ENCODE data around the gene B9D1. TPM values are rescaled to one million over a fixed set of nuclear protein-coding genes. Genes with fewer than 3 reads are reported as not detected.

The B9D1 gene
- total RNA-seq, 1 experiment from 2014 or later = 31.9 TPM

- ATAC-seq (no peak), DNase-seq (ENCODE audit: low spot score) (no peak)
- Mint-ChIP-seq H3K9me3 (no peaks in the 10 kb centered on the region), H3K4me1 (peaks cover 8% of the 10 kb centered on the region), H3K27ac (no peak overlapping the region), H3K4me3 (no peak overlapping the region), H3K36me3 (peaks cover 26% of the 10 kb centered on the region), H3K27me3 (ENCODE audit: low read depth) (no peaks in the 10 kb centered on the region)
- CTCF ChIA-PET = interaction anchor here (0.5 to 0.9 kb wide), 3 partner anchors 99 to 397 kb away, joined by 3 read pairs; no protein-coding TSS in a partner anchor
- POLR2A ChIA-PET = no interaction called here
- TF ChIP-seq TP53 (CRISPR knock-in tag; IDR thresholded peaks at IDR 0.05) = no peak
- no peak for TF ChIP-seq ZNF232 (CRISPR knock-in tag; IDR thresholded peaks at IDR 0.05)
- TF ChIP-seq, protein P1, sequence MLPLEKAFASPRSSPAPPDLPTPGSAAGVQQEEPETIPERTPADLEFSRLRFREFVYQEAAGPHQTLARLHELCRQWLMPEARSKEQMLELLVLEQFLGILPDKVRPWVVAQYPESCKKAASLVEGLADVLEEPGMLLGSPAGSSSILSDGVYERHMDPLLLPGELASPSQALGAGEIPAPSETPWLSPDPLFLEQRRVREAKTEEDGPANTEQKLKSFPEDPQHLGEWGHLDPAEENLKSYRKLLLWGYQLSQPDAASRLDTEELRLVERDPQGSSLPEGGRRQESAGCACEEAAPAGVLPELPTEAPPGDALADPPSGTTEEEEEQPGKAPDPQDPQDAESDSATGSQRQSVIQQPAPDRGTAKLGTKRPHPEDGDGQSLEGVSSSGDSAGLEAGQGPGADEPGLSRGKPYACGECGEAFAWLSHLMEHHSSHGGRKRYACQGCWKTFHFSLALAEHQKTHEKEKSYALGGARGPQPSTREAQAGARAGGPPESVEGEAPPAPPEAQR (CRISPR knock-in tag; IDR thresholded peaks at IDR 0.05) = no peak
- TF ChIP-seq NFATC4 (CRISPR knock-in tag; IDR thresholded peaks at IDR 0.05) = no peak
- TF ChIP-seq ETV6 (CRISPR knock-in tag; IDR thresholded peaks at IDR 0.05) = no peak
- TF ChIP-seq SP1 (CRISPR knock-in tag; conservative IDR thresholded peaks at IDR 0.05) = no peak
- TF ChIP-seq, protein P2, sequence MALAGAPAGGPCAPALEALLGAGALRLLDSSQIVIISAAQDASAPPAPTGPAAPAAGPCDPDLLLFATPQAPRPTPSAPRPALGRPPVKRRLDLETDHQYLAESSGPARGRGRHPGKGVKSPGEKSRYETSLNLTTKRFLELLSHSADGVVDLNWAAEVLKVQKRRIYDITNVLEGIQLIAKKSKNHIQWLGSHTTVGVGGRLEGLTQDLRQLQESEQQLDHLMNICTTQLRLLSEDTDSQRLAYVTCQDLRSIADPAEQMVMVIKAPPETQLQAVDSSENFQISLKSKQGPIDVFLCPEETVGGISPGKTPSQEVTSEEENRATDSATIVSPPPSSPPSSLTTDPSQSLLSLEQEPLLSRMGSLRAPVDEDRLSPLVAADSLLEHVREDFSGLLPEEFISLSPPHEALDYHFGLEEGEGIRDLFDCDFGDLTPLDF (CRISPR knock-in tag; IDR thresholded peaks at IDR 0.05) = no peak
- TF ChIP-seq EMX1 (CRISPR knock-in tag; IDR thresholded peaks at IDR 0.05) = no peak
- TF ChIP-seq ZNF219 (CRISPR knock-in tag; IDR thresholded peaks at IDR 0.05; ENCODE audit: borderline replicate concordance) = no peak
These were observed 5.2 kb downstream of the B9D1 start for GRCh38 chr17:19357351-19357750.

GRCh38 chr17:19354748-19355147 lies 7.8 kb downstream of the B9D1 start:
- DNase-seq (ENCODE audit: low spot score) (no peak), ATAC-seq (no peak)
- Mint-ChIP-seq H3K36me3 (peaks cover 29% of the 10 kb centered on the region), H3K27ac (no peak overlapping the region), H3K4me3 (no peak overlapping the region), H3K4me1 (no peaks in the 10 kb centered on the region), H3K27me3 (ENCODE audit: low read depth) (no peaks in the 10 kb centered on the region), H3K9me3 (no peaks in the 10 kb centered on the region)
- ChIA-PET POLR2A (no interaction called here), CTCF (interaction anchor here (0.7 to 1.5 kb wide), 2 partner anchors 16 to 293 kb away, joined by 3 to 5 read pairs; partner anchors contain the start of gene ALDH3A2)
- TF ChIP-seq, protein P3, sequence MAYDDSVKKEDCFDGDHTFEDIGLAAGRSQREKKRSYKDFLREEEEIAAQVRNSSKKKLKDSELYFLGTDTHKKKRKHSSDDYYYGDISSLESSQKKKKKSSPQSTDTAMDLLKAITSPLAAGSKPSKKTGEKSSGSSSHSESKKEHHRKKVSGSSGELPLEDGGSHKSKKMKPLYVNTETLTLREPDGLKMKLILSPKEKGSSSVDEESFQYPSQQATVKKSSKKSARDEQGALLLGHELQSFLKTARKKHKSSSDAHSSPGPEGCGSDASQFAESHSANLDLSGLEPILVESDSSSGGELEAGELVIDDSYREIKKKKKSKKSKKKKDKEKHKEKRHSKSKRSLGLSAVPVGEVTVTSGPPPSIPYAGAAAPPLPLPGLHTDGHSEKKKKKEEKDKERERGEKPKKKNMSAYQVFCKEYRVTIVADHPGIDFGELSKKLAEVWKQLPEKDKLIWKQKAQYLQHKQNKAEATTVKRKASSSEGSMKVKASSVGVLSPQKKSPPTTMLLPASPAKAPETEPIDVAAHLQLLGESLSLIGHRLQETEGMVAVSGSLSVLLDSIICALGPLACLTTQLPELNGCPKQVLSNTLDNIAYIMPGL (CRISPR knock-in tag; IDR thresholded peaks at IDR 0.05) = no peak
- TF ChIP-seq ZNF396 (CRISPR knock-in tag; IDR thresholded peaks at IDR 0.05; ENCODE audit: borderline replicate concordance) (no peak), JUN (CRISPR knock-in tag; IDR thresholded peaks at IDR 0.05) (no peak), FOXP1 (CRISPR knock-in tag; IDR thresholded peaks at IDR 0.05; ENCODE audit: borderline replicate concordance) (no peak), RORB (CRISPR knock-in tag; IDR thresholded peaks at IDR 0.05) (no peak), ZNF423 (CRISPR knock-in tag; IDR thresholded peaks at IDR 0.05) (no peak), ZNF416 (CRISPR knock-in tag; IDR thresholded peaks at IDR 0.05) (no peak), TEAD1 (CRISPR knock-in tag; IDR thresholded peaks at IDR 0.05) (no peak), SP1 (CRISPR knock-in tag; conservative IDR thresholded peaks at IDR 0.05) (no peak), TEAD4 (CRISPR knock-in tag; IDR thresholded peaks at IDR 0.05) (no peak), GRHL2 (CRISPR knock-in tag; IDR thresholded peaks at IDR 0.05; ENCODE audit: insufficient replicate concordance, severe bottlenecking) (no peak), TP53 (CRISPR knock-in tag; IDR thresholded peaks at IDR 0.05) (no peak), HMGA2 (CRISPR knock-in tag; IDR thresholded peaks at IDR 0.05) (no peak), IRF2 (CRISPR knock-in tag; IDR thresholded peaks at IDR 0.05; ENCODE audit: borderline replicate concordance, low read depth) (no peak), ATF2 (CRISPR knock-in tag; IDR thresholded peaks at IDR 0.05; ENCODE audit: borderline replicate concordance, low read depth) (no peak), ZNF138 (CRISPR knock-in tag; conservative IDR thresholded peaks at IDR 0.05) (no peak)
- TF ChIP-seq, protein P4, sequence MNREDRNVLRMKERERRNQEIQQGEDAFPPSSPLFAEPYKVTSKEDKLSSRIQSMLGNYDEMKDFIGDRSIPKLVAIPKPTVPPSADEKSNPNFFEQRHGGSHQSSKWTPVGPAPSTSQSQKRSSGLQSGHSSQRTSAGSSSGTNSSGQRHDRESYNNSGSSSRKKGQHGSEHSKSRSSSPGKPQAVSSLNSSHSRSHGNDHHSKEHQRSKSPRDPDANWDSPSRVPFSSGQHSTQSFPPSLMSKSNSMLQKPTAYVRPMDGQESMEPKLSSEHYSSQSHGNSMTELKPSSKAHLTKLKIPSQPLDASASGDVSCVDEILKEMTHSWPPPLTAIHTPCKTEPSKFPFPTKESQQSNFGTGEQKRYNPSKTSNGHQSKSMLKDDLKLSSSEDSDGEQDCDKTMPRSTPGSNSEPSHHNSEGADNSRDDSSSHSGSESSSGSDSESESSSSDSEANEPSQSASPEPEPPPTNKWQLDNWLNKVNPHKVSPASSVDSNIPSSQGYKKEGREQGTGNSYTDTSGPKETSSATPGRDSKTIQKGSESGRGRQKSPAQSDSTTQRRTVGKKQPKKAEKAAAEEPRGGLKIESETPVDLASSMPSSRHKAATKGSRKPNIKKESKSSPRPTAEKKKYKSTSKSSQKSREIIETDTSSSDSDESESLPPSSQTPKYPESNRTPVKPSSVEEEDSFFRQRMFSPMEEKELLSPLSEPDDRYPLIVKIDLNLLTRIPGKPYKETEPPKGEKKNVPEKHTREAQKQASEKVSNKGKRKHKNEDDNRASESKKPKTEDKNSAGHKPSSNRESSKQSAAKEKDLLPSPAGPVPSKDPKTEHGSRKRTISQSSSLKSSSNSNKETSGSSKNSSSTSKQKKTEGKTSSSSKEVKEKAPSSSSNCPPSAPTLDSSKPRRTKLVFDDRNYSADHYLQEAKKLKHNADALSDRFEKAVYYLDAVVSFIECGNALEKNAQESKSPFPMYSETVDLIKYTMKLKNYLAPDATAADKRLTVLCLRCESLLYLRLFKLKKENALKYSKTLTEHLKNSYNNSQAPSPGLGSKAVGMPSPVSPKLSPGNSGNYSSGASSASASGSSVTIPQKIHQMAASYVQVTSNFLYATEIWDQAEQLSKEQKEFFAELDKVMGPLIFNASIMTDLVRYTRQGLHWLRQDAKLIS (CRISPR knock-in tag; IDR thresholded peaks at IDR 0.05; ENCODE audit: borderline replicate concordance) = no peak
- TF ChIP-seq, protein P5, sequence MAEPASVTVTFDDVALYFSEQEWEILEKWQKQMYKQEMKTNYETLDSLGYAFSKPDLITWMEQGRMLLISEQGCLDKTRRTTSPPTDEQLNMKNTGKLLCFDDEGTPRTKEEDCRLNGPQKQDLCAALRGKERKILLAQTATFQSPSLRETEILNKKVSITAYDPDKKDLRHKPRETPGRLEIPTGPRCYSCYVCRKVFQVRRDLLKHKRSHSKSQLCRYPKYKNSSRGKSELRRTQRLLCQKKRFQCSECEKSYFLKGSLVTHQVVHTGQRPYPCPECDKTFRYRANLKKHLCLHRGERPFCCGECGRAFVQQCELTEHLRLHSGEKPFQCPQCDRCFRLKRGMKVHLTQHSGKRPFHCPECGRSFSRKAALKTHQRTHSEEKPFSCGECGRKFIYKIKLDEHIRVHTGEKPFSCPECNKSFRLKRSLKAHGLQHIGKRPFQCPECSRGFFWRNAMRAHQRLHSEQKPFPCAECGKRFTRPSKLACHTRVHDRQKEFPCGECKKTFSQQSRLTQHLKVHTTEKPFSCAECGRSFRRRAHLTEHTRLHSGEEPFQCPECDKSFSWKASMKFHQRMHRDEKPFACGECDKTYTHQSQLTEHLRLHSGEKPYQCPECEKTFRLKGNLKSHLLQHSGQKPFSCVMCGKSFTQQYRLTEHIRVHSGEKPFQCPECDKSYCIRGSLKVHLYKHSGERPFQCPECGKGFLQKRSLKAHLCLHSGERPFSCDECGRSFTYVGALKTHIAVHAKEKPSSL (CRISPR knock-in tag; conservative IDR thresholded peaks at IDR 0.05) = no peak

All from WTC11 (cell line).